ENCODE measurements around the gene MICALL1.

DNA sequence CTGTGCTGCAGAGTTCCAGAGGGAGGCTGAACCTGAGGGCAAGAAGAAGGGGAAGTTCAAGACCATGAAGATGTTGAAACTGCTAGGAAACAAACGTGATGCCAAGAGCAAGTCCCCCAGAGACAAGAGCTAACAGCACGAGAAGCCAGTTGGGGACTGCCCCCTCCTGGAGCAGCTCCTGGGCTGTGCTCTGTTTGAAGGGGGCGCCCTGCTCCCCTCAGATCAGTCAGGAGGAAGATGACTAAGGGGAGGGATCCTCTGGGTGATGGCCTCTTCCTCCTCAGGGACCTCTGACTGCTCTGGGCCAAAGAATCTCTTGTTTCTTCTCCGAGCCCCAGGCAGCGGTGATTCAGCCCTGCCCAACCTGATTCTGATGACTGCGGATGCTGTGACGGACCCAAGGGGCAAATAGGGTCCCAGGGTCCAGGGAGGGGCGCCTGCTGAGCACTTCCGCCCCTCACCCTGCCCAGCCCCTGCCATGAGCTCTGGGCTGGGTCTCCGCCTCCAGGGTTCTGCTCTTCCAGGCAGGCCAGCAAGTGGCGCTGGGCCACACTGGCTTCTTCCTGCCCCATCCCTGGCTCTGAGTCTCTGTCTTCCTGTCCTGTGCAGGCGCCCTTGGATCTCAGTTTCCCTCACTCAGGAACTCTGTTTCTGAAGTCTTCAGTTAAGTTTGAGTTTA lies 34.7 kb downstream of the MICALL1 start:
- TF ChIP-seq POLR2A (IDR thresholded peaks at IDR 0.05), result no peak
- TF ChIP-seq, protein P1, sequence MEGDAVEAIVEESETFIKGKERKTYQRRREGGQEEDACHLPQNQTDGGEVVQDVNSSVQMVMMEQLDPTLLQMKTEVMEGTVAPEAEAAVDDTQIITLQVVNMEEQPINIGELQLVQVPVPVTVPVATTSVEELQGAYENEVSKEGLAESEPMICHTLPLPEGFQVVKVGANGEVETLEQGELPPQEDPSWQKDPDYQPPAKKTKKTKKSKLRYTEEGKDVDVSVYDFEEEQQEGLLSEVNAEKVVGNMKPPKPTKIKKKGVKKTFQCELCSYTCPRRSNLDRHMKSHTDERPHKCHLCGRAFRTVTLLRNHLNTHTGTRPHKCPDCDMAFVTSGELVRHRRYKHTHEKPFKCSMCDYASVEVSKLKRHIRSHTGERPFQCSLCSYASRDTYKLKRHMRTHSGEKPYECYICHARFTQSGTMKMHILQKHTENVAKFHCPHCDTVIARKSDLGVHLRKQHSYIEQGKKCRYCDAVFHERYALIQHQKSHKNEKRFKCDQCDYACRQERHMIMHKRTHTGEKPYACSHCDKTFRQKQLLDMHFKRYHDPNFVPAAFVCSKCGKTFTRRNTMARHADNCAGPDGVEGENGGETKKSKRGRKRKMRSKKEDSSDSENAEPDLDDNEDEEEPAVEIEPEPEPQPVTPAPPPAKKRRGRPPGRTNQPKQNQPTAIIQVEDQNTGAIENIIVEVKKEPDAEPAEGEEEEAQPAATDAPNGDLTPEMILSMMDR (IDR thresholded peaks at IDR 0.05 in 4 of 5, conservative IDR thresholded peaks at IDR 0.05 in 1 of 5), result no peak
